H4 (cell line): ENCODE results near the gene DLEU7. TPM values are rescaled to one million over a fixed set of nuclear protein-coding genes. Genes with fewer than 3 reads are reported as not detected.
A peak's percentile ranks its signal among the peaks of the same experiment; 100 is the strongest.

Source experiments
- DNase-seq: peaks from one replicate; pipeline ENCODE4 v3.0.0-alpha.2; 2015; ENCODE audit warnings: low spot score
- total RNA-seq: library from RNA; depleted of rRNA; stranded (reverse); fragments of >200 nt; shearing (Covaris generic); gene quantifications from 2 replicates; pipeline ENCODE4 v1.2.3, GENCODE V29; 2014; rRNA removed

DLEU7 gene
- total RNA-seq, result not detected in 2 replicates

DNA sequence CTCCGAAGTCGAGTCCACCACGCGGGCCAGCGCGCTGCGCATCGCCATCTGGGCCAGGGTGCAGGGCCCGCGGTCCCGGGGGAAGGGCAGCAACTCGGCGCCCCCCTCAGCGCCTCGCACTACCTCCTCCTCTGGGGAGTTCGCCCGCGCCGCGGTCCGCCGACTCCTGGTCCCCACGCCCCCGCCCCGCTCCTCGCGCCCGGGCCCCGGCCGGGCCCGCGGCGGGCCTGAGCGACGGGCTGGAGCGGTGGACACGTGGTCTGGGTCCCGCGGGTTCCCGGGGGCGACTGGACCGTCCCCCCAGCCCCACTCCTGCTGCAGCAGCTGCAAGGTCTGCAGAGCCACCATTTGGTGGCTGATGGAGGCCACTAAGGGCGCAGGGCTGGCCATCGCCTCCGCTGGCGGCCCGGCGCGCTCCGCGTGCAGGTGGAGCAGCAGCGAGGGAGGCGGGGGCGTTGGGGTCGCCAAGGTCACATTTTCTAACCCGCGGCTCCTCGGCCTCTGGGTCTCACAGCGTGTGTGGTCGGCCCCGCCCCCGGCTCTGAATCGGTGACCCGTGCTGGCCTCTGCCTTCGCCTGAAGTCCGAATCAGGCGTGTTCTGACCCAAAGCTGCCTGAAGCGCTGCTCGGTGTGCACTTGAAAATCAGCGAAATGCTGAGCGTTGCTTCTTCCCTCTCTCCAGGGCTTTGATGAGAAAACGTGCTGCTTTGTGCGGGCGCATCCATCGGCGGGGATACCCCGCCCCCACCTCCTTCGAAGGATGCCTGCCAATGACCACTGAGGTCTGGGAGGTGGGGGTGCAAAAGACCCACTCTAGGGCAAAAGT lies at the start of gene DLEU7:
DLEU7 (minus strand) TSS at position 436 of the 827 bp plus-strand sequence; CDS start at position 390, 46 bp downstream.
- no peak for DNase-seq

DNA sequence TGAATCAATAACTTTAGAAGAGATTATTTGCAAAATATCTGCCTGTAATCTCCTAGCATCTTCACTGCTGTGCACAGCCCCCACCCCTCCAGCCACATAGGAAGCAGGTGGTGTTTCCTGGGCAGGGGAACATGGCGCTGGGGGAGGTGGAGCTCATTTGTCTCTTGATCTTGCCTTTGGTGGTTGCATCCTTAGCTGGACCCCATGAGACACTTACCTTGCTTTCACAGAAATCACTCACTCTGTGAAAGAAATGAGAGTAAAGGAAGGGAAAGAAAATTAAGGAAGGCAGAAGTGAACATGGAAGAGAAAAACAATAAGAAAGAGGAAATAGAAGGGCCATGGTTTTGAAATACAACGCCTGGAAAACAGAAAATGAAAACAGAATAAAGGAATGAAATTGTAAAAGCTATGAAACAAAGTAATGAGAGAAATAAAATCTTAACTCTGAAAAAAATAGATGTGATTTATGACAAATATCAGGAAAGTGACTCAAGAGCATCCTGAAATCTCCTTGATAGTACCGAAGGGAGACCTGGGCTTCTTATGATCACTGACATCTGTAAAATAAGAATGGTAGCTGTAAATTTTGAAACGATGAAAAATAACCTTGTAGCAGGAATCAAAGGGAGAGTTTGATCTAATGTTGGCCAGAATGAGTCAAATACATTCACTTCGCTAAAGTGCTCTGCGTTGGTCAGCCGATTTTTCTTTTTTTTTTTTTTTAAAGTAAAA lies 48.9 kb upstream of the DLEU7 start:
- DNase-seq, result no peak

DNA sequence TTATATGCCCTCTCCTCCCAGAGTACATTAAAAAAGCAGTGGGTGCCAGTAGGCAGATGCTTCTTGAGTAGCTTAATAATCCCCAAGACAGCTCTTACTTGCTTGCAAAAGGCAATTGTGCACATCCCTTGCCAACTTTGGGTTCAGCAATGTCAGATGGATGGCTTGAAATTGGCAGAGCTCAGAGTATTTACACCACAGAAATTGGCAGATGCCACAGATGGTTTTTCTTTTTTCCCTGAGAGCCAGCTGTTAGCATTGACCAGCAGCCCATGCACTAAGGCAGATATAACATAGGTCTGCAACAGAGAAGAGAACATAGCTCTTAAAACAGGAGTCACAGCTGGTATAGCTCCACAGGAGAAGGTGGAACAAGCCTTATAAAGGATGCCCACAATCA lies 47.7 kb upstream of the DLEU7 start:
- DNase-seq, result no peak

DNA sequence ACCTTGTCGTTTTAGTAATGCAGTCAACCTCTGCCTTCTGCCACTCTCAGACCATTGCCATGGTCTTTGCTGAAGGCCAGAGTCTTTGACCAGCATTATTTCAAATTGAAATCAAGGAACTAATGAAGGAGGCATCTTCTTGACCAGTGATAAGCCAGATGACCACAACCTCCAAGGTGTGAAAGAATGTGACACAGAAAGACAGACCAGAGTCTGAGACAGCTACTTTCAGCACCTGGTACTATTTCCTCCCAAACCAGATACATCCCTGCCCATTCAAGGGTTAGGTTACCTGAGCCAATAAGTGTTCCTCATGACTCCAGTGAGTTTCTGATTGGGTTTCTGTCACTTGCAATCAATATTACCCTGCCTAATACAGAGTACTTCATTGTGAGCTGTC lies 45.8 kb upstream of the DLEU7 start:
- DNase-seq, result no peak

DNA sequence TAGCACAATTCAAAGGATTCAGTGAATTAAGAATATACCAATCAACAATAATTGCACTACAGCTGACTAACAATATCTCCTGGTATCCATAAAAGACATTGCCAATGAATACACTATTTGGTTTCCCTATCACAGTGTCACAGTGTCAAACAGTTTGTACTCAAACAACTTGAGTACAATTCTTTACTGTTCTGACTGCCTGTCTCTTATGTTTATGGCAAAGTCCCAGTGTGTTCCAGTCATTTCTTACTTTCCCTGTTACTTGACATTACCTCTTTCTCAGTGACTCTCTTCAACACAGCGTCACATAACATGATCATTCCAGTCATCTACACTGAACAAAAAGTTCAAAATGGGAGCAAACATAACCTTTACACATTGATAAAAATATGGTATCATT lies 44.9 kb upstream of the DLEU7 start:
- DNase-seq, result no peak

DNA sequence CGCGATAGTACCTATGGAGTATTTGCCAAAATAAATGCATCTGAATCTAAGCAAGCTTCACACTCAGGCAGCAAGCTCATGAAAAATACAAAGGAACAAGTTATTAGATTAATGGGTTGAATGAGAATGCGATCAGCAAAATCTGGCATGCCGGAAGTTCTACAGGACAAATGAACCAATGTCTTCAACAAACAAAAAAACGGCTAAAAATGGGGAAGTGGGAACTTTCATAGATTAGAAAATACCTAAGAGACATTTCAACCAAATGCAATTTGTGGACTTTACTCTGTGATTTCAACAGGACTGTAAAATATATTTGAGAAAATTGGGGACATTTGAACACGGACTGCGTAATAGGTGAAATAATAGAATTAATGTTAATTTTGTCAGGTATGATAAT lies 43.7 kb upstream of the DLEU7 start:
- DNase-seq, result no peak

DNA sequence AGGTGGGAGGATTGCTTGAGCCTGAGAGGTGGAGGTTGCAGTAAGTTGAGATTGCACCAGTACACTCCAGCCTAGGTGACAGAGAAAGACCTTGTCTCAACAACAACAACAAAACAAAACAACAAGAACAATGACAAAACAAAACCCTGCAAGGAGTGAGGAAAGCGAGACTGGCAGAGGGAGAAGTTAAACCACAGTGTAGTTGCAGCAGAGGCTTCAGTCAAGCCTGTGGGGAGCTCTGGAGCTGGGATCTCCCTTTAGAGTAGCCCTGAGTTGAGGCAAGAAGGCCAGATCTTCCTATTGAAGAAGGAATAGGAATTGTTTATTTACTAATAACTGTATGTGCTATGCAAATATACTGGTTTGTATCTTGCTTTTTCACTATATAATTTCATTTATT lies 40.8 kb upstream of the DLEU7 start:
- no peak for DNase-seq

DNA sequence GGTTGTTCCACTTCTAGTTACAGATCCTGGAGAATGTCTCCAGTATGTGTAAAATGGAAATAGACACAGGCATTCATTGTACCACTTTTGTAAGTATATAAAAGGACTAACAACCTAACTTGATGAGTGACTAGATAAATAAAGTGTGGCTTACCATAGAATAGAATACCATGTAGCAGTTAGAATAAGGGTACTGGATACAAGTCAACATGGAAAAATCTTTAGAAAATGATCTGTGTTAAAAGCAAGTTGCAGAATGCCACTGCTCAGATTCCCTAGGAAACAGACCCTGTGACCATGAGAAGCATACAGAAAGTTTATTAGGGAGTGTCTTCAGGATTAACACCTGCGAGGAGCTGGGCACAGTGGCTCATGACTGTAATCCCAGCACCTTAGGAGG lies 40.2 kb upstream of the DLEU7 start:
- DNase-seq, result no peak

DNA sequence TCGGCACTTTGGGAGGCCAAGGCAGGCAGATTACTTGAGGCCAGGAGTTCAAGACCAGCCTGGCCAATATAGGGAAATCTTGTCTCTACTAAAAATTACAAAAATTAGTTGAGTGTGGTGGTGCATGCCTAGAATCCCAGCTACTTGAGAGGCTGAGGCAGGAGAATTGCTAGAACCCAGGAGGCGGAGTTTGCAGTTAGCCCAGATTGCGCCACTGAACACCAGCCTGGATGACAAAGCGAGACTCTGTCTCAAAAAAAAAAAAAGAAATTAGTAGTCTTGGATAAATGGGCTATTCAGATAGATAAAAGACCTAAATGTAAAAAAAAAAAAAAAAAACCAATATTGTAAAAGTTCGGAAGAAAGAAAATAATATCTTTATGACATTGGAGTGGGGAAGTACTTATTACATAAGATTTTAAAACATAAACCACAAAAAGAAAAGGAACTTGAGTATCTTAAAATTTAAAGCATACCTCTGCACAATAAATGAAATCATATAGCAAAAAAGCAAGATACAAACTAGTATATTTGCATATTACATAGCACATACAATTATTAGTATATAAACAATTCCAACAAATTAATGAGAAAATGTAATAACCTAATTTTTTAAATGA lies 39.4 kb upstream of the DLEU7 start:
- no peak for DNase-seq

DNA sequence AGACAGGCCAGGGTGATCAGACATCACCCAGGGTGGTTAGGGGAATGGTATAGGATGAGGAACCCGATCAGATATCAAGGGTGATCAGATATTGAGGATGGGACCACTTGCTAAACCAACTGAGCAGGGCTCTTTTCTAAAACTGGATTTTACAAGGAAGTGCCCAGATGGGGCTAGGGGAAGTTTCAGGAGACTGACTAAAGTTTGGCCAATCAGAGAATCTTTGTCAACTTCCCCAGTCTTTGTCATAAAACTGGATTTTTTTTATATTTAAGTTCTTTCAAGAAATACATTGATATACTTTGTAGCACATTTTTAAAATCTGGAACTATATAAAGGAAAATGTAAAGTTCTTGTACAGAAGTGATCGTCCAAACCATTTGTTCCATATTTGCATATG lies 30.5 kb upstream of the DLEU7 start:
- no peak for DNase-seq

DNA sequence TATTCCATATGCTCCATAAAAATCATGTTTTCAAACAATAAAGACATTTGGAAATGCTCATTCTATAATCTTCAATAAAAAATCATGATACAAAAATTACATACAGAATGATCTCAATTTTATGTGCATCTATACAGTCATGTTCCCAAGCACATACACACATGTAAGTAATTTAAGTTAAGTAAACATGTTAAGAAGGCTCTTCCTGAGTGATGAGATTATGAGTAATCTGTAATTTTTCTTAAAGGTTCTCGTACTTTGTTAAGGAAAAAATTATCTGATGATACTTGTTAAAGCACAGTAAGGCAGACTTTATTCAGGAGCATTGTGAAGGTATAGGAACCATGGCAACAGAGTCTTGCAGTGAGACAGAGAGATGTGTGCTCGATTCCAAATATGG lies 30.0 kb upstream of the DLEU7 start:
- no peak for DNase-seq

DNA sequence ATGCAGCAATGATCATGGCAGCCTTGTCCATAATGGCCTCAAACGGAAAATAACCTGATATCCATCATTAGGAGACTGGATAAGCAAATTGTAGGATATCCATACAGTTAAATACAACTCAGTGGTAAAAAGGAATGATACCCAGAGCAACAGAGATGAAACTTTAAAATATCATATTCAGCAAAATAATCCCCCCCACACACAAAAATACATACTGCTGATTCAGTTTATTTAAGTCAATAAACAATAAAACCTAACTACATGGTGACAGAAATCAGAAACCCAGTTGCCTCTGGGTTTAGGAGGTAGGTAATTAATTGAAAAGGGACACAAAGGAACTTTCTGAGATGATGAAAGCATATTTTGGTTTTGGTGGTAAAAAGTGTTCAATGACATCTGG lies 27.9 kb upstream of the DLEU7 start:
- no peak for DNase-seq

DNA sequence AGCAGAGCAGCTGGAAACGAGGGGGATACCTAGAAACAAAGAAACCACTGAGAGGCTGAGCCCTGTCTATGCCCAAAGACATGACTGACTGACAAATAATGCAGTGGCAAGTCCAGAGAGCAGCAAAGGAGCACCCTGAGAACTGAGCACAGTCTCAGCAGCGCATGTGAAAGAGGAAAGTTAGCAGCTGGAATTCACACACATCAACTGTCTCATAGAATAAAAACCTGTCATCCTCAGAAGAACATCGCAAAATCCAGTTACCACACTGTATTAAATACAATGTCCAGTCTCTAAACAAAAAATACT lies 24.1 kb upstream of the DLEU7 start:
- DNase-seq, result no peak

DNA sequence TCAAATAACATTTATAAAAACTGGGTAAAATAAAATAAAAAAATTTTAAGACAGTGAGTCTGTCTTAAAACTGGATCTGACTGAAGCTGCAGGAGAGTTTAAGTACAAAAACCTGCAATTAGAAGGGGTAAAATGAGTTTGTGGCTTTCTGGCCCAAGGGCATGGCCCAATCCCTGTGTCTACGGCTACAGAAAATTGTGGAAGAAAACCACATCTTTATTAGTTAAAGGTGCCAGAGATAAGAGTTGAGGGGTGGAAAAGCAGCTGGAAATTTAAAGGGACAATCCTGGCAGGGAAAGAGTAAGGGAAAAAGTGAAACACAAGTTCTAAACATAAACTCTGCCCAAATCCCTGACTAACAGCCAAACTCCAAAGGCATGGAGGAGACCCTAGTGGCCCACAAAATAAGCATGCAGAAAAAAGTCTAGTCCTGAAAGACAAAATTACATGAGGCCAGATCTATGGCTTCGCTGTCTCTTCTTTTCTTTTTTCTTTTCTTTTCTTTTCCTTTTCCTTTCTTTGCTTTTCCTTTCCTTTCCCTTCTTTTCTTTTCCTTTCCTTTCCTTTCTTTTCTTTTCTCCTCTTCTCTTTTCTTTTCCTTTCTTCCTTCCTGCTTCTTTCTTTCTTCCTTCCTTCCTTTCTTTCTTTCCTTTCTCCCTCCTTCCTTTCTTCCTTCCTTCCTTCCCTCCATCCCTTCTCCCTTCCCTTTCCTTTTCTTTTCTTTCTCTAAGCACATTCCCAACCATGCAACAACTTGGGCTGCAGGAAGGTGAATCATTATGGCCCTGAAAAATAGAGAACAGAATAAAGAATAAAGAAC lies 23.5 kb upstream of the DLEU7 start:
- DNase-seq, result peak; percentile 65

DNA sequence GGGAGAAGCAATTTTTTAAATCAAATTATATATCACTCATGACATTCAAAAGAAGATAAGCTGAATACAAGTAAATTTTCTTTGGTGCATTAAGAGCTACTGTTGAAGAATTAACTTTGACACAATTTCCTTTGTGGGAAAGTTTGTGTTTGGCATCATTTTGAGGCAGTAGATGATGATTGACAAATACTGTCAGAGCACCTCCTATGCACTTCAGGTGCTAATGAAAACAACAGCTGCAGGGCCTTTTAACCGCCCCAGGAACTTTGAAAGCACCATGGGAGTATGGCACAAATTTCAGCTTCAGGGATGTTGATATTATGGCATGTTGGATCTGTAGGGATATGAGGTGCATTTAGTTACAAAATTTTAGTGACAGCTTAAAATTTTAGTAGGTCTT lies 21.0 kb upstream of the DLEU7 start:
- DNase-seq, result no peak

DNA sequence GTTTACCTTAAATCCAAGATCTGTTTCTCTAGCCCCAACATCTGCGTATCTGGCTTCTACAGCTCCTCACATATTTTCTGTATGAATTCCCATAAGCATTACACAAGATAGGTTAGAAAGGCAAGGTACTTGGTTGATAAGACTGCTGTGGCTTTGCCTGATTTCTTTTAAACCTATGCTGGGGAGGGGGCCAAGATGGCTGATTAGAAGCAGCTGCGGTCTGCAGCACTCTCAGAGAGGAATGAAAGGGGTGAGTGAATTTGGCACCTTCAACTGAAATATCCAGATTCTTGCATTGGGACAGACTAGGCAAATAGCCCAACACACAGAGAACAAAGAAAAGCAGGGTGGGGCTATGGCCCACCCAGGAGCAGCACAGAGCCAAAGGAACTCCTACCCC lies 12.2 kb upstream of the DLEU7 start:
- no peak for DNase-seq

DNA sequence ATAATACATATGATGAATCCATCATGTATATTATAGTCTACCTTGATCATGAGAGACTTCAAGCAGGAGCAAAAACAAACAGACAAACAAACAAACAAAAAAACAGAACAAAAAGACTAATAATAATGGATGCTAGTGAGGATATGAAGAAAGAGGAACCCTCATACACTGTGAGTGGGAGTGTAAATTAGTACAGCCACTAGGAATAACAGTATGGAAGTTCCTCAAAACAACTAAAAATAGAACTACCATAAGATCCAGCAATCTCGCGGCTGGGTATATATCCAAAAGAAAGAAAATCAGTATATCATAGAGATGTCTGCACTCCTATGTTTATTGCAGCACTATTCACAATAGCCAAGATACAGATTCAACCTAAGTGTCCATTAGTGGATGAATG lies 7.0 kb upstream of the DLEU7 start:
- DNase-seq, result no peak

DNA sequence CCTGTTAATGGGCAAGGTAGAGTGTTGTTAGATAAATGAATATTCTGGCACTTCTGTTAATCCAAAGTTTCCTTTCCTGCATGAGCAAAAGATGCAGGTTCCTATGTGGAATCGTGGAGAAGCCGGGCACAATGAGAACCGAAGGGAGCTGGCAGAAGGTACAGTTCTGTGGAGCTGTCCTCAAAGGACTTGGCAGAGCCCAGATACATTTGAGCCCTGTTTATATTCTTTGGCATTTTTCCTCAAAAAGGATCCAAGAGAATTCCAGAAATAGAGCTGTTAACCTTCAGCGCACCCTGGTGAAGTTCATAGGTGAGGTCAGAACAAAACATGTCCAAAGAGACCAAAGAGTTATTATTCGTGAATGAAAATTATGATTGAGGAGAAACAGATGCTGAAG lies 4.0 kb upstream of the DLEU7 start:
- no peak for DNase-seq

DNA sequence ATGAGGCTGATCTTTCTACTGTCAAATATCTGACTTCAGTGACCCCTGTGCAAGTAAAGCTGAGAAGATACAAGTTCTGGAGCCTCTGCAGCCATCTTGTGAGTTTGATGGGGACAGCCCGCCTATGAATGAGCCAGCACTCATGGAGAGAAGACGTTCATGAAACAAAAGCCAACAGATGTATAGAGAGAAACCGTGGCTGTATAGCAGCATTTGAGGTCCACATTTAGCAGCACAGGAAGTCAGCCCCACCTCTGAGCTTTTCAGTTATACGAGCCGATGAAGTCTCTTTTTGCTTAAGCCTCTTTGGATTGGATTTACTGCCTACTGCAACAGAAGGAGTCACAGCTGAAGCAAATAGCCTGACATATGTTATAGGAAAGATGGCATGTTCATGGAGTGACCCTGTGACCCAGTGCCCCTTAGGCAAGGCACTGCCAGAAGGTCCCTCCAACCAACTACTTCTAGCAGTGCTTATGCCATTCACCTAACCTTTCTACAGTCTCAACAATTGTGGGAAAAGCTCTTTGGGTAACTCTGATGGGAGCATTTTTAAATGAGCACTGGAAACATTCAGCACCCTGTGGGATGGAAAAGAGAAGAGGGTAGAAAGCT lies 3.5 kb upstream of the DLEU7 start:
- DNase-seq, result no peak

DNA sequence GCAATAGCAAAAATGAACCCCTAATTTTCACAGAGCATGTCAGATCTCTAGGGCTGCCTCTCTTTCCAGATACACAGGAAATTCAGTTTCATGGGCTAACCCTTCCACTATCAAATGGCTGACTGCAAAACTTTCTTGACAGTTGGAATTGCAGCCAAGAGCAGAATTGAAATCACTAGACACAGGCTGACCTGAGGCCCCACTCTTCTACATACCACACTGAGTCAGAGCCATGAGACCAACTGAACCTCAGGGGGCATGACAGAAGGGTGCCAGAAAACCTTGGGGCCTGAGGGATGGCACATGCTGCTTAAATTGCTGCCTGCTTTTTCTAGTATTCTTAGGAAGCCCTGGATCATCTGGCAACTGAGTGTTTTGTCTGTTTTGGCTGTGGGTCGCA lies 1.7 kb upstream of the DLEU7 start:
- no peak for DNase-seq

DNA sequence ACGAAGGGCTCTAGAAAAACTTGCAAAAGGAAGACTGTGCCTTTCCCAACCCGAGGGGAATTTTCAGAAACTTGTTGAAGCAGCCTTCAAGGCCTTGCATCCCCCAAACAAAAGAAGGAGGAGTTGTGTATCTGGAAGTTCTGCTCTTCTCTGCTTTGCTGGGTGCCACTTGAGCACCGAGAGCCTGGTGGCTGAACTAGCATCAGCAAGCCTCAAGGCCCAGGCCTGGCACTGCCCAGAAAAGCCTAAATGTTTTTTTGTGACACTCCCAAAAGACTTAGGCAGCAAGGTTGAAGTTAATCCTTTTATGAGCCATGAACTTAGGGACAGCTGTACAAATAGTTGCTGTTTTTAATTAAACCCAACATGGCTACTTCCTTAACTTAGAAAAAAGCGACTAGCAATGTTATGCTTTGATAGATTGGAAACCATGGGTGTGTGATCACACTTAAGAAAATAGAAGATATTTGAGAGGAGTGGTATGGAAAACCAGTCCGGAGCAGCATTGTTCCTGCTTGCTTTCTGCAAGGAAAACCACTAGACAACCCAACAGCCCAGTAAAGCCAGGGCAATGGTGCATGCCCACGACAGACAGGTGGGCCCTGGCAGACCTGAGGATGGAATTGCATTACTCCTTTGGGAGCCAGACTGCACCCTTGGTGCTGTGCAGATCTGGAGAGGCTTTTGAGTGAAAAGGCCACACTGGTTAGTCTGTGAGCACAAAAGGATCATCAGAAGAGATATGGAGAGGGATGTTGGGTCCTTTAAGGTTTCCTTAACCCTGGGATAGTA lies 788 bp upstream of the DLEU7 start:
- DNase-seq, result no peak
